ENCODE results near the gene BAIAP3.
"Not testable (repeated sequence)": the region's sequence is repeated elsewhere in the genome, so short reads cannot be mapped to it uniquely, and the experiment has no call there.

BAIAP3 gene

GRCh38 chr16:1316033-1316405 is 17.4 kb upstream of the BAIAP3 start:
- DNase-seq (ENCODE audit: low read depth, low spot score): no peak

GRCh38 chr16:1317479-1318267 is 15.8 kb upstream of the BAIAP3 start:
- no peak for DNase-seq (ENCODE audit: low read depth, low spot score)

- no peak for DNase-seq (ENCODE audit: low read depth, low spot score)
These were observed 15.2 kb upstream of the BAIAP3 start for GRCh38 chr16:1318268-1318545.

GRCh38 chr16:1319041-1319440 is 14.4 kb upstream of the BAIAP3 start:
- no peak for DNase-seq (ENCODE audit: low read depth, low spot score)

GRCh38 chr16:1320097-1320496 is 13.3 kb upstream of the BAIAP3 start:
- no peak for DNase-seq (ENCODE audit: low read depth, low spot score)

GRCh38 chr16:1320658-1321240 is 12.7 kb upstream of the BAIAP3 start:
- no peak for DNase-seq (ENCODE audit: low read depth, low spot score)

- no peak for DNase-seq (ENCODE audit: low read depth, low spot score)
These were observed 11.0 kb upstream of the BAIAP3 start for GRCh38 chr16:1322407-1322806.

- DNase-seq (ENCODE audit: low read depth, low spot score): no peak
These were observed 9.9 kb upstream of the BAIAP3 start for GRCh38 chr16:1323296-1324239.

- no peak for DNase-seq (ENCODE audit: low read depth, low spot score)
These were observed 9.1 kb upstream of the BAIAP3 start for GRCh38 chr16:1324286-1324826.

GRCh38 chr16:1325261-1325660 is 8.2 kb upstream of the BAIAP3 start:
- DNase-seq (ENCODE audit: low read depth, low spot score): no peak

- no peak for DNase-seq (ENCODE audit: low read depth, low spot score)
These were observed 7.6 kb upstream of the BAIAP3 start for GRCh38 chr16:1325673-1326371.

GRCh38 chr16:1326391-1326790 is 7.1 kb upstream of the BAIAP3 start:
- DNase-seq (ENCODE audit: low read depth, low spot score): no peak

GRCh38 chr16:1326946-1327618 is 6.4 kb upstream of the BAIAP3 start:
- DNase-seq (ENCODE audit: low read depth, low spot score): no peak

GRCh38 chr16:1327619-1327947 is 5.9 kb upstream of the BAIAP3 start:
- no peak for DNase-seq (ENCODE audit: low read depth, low spot score)

- not testable (repeated sequence) for DNase-seq (ENCODE audit: low read depth, low spot score)
These were observed 5.3 kb upstream of the BAIAP3 start for GRCh38 chr16:1328136-1328535.

- not testable (repeated sequence) for DNase-seq (ENCODE audit: low read depth, low spot score)
These were observed 4.5 kb upstream of the BAIAP3 start for GRCh38 chr16:1328961-1329360.

- no peak for DNase-seq (ENCODE audit: low read depth, low spot score)
These were observed 3.1 kb upstream of the BAIAP3 start for GRCh38 chr16:1330260-1330914.

GRCh38 chr16:1330931-1331711 is 2.3 kb upstream of the BAIAP3 start:
- DNase-seq (ENCODE audit: low read depth, low spot score): no peak

GRCh38 chr16:1331712-1332617 is 1.5 kb upstream of the BAIAP3 start:
- DNase-seq (ENCODE audit: low read depth, low spot score): no peak

All from activated naive CD8-positive, alpha-beta T cell treated with anti-CD3 and anti-CD28 coated beads, Interleukin-2, amount 50 U/mL, for 16 hours (primary cell).